Tibial nerve (tissue), 3 donors: Measurements from ENCODE around the gene REV1.

ENCODE experiments used
- POLR2A ChIP-seq, 2 donors: fragments of 450-650 bp; IDR thresholded peaks; one replicate each; pipeline ENCODE4 v1.6.1; 2017; ENCODE audit warnings: antibody characterized with exemption in 2 of 2, mild to moderate bottlenecking in 2 of 2, moderate library complexity in 2 of 2
- TF ChIP-seq, protein P1 (sequence below), 5 experiments: fragments of 200-600 bp in 3 of 5; fragments of 450-650 bp in 2 of 5; sonication (generic) in 3 of 5; IDR thresholded peaks; one replicate each; pipeline ENCODE4 v1.5.1; 2016 to 2019; ENCODE audit warnings: antibody characterized with exemption in 5 of 5, mild to moderate bottlenecking in 3 of 5, moderate library complexity in 2 of 5

DNA sequence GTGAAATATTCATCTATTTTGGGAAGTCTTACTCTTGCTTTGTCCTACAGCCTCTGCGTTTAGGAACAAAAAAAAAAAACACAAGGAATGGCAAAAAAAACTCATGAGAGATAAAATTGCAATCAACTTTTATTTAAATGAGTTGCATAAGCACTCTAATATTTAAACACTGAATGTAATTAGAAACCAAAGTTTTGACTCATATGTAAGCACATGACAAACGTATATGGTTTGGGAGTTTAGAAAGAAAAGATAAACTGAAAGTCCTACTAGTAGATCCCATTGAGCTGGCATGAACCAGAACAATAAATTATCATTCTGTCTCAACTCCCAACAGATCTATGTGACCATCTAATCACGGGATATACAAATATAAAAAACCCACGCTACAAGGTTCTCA is 44.8 kb downstream of the REV1 start:
- TF ChIP-seq, protein P1, sequence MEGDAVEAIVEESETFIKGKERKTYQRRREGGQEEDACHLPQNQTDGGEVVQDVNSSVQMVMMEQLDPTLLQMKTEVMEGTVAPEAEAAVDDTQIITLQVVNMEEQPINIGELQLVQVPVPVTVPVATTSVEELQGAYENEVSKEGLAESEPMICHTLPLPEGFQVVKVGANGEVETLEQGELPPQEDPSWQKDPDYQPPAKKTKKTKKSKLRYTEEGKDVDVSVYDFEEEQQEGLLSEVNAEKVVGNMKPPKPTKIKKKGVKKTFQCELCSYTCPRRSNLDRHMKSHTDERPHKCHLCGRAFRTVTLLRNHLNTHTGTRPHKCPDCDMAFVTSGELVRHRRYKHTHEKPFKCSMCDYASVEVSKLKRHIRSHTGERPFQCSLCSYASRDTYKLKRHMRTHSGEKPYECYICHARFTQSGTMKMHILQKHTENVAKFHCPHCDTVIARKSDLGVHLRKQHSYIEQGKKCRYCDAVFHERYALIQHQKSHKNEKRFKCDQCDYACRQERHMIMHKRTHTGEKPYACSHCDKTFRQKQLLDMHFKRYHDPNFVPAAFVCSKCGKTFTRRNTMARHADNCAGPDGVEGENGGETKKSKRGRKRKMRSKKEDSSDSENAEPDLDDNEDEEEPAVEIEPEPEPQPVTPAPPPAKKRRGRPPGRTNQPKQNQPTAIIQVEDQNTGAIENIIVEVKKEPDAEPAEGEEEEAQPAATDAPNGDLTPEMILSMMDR (IDR thresholded peaks at IDR 0.05), result no peak
- no peak for TF ChIP-seq POLR2A (IDR thresholded peaks at IDR 0.05)
